Measurements from ENCODE around the gene RDM1. TPM values are rescaled to one million over a fixed set of nuclear protein-coding genes. Genes with fewer than 3 reads are reported as not detected.
"Not testable (repeated sequence)": the region's sequence is repeated elsewhere in the genome, so short reads cannot be mapped to it uniquely, and the experiment has no call there.

The RDM1 gene
- polyA plus RNA-seq, 1 experiment, result 0.17 TPM

DNA sequence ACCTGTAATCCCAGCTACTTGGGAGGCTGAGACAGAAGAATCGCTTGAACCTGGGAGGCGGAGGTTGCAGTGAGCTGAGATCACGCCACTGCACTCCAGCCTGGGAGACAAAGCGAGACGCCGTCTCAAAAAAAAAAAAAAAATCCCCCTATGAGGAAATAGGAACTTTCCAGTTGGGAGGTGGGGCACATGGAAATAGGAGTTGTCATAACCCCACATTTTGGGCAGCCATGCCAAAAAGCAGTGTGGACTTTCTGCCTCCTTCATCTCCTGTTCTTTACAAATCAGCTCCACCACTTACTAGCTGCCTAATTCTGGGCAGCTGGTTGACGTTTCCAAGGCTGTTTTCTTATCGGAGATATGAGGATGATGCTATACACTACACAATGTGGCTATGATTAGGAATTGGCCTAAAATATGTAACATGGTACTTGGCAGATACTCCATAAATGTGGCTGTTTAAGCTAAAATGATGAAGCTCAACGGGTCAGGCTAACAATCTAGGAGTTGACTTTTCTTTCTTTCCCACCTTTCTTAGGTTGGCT, 28.9 kb downstream of the RDM1 start:
- H3K36me3 ChIP-seq (ENCODE audit: control insufficient read depth, insufficient read depth, low read length), result no peaks in the 10 kb centered on the region
- no peak overlapping the region for H3K4me3 ChIP-seq (ENCODE audit: low read depth, low read length)
- TF ChIP-seq, protein P1, sequence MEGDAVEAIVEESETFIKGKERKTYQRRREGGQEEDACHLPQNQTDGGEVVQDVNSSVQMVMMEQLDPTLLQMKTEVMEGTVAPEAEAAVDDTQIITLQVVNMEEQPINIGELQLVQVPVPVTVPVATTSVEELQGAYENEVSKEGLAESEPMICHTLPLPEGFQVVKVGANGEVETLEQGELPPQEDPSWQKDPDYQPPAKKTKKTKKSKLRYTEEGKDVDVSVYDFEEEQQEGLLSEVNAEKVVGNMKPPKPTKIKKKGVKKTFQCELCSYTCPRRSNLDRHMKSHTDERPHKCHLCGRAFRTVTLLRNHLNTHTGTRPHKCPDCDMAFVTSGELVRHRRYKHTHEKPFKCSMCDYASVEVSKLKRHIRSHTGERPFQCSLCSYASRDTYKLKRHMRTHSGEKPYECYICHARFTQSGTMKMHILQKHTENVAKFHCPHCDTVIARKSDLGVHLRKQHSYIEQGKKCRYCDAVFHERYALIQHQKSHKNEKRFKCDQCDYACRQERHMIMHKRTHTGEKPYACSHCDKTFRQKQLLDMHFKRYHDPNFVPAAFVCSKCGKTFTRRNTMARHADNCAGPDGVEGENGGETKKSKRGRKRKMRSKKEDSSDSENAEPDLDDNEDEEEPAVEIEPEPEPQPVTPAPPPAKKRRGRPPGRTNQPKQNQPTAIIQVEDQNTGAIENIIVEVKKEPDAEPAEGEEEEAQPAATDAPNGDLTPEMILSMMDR (IDR thresholded peaks at IDR 0.05; ENCODE audit: insufficient read depth, low read depth, low read length), result no peak
- DNase-seq (ENCODE audit: low read depth), result no peak
- ChIA-PET POLR2A (no interaction called here), CTCF (no interaction called here)
- peaks cover 2% of the 10 kb centered on the region; the same call in 1 of the 2 replicates for H3K27me3 ChIP-seq (ENCODE audit: control insufficient read depth, insufficient read depth, low read length)

DNA sequence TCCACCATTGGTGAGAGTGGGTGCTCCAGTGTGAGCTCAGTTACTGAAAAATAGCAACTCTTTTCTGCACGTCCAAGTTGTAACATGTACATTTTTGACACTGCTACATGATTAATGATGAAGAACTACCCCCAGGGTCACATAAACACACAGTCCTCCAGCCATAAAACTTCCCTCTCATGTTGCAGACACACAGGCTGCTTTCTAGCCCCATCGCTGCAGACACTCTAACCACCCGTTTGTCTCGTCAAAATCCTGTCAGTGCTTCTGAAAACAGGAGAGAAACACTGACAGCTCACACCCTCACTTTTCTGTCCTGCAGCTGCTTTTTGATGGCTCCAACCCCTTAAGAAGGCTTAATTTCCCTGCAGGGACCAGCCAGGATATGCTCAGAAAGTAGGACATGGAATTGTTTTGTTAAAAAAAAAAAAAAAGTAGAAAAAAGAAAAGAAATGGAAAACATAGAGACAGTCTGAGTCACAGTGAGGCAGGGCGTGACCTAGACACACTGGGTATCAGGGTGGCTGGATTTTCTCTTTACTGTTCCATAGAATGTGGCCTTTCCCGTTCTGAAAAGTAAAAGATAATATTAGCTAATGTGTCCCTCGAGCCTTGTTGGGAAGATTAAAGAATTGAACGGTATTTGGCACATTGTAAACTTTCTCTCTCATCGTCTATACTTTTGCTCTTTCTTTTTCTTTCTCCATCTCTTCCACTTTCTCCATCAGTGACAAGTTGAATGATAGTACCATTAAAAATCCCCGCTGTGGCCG, 29.7 kb downstream of the RDM1 start:
- CTCF ChIA-PET, result no interaction called here
- TF ChIP-seq, protein P1 (IDR thresholded peaks at IDR 0.05; ENCODE audit: insufficient read depth, low read depth, low read length), result no peak
- Histone ChIP-seq H3K27me3 (ENCODE audit: control insufficient read depth, insufficient read depth, low read length) (peaks cover 2% of the 10 kb centered on the region; the same call in 1 of the 2 replicates), H3K36me3 (ENCODE audit: control insufficient read depth, insufficient read depth, low read length) (no peaks in the 10 kb centered on the region), H3K4me3 (ENCODE audit: low read depth, low read length) (no peak overlapping the region)
- POLR2A ChIA-PET, result no interaction called here
- DNase-seq (ENCODE audit: low read depth), result no peak

DNA sequence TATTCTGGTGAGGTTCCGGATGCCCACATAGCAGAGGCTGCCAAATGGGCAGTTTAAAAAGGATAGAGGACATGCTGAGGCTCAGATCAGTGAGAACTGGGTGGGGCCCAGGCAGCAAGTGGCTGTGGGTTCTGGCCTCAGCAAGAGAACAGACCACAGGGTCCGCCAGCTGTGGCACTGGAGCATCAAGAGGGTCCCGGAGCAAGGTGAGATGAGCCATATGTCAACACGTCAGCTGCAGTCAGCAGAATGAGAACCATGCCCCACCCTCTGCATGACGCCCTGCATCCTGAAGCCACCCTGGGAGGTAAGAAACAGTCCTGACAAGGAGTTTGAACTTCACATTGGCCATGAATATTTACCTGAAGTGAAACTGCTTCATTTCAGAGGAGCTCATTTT, 30.3 kb downstream of the RDM1 start:
- no peak overlapping the region for H3K4me3 ChIP-seq (ENCODE audit: low read depth, low read length)
- H3K27me3 ChIP-seq (ENCODE audit: control insufficient read depth, insufficient read depth, low read length), result peaks cover 2% of the 10 kb centered on the region; the same call in 1 of the 2 replicates
- DNase-seq (ENCODE audit: low read depth), result no peak
- POLR2A ChIA-PET, result no interaction called here
- CTCF ChIA-PET, result interaction anchor here (0.7 kb wide), 1 partner anchor 15 kb away, joined by 3 read pairs; no protein-coding TSS in a partner anchor
- no peaks in the 10 kb centered on the region for H3K36me3 ChIP-seq (ENCODE audit: control insufficient read depth, insufficient read depth, low read length)
- TF ChIP-seq, protein P1 (IDR thresholded peaks at IDR 0.05; ENCODE audit: insufficient read depth, low read depth, low read length), result no peak

DNA sequence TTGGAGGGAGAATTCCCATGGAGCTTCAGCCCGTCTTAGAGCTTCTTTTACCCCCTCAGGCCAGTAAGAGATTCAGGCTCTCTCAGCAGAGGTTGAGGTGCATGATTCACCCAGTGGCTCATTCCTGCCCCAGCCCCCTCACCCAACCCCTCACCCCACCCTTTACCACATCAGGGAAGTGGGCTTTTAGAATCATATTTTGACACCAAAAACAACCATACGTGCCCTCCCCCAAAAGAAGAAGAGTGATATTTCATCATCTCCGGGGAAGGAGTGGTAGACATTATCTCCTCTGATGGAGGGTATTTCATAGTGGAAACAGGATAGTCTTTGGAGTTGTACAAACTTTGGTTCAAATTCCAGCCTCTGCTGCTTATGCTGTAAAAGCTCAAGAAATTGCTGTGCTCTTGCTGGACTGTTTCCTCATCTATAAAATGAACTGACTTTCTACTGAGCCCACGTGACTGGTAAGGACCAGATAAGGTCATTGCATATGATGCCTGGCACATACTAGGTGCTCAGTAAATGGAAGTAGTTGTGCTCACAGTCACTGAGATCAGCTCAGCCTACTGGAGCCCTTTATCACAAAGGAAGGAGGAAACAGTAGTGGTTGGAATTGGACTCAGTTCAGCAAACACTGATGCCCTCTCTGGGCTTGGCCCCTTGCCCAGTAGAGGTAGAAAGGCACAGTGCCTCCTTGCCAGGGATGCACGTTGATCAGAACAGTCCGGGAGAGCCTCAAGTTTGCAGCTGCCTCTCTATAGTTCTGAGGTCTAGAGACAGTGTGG, 32.1 kb downstream of the RDM1 start:
- Histone ChIP-seq H3K27me3 (ENCODE audit: control insufficient read depth, insufficient read depth, low read length) (peaks cover 2% of the 10 kb centered on the region; the same call in 1 of the 2 replicates), H3K36me3 (ENCODE audit: control insufficient read depth, insufficient read depth, low read length) (no peaks in the 10 kb centered on the region), H3K4me3 (ENCODE audit: low read depth, low read length) (no peak overlapping the region)
- ChIA-PET CTCF (no interaction called here), POLR2A (no interaction called here)
- TF ChIP-seq, protein P1 (IDR thresholded peaks at IDR 0.05; ENCODE audit: insufficient read depth, low read depth, low read length), result no peak
- no peak for DNase-seq (ENCODE audit: low read depth)

DNA sequence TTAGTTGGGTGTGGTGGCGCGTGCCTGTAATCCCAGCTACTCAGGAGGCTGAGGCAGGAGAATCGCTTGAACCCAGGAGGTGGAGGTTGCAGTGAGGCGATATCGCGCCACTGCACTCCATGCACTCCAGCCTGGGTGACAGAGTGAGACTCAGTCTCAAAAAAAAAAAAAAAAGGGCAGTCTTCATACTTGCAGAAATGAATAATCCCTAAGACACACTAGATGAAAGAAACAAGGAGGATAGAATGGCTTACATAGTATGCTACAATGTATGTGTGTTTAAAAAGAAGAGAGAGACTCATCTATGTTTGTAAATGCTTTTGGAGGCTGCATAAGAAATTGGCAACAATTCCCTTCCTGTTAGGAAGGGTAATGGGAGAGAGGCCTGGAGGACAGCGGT, 32.8 kb downstream of the RDM1 start:
- H3K36me3 ChIP-seq (ENCODE audit: control insufficient read depth, insufficient read depth, low read length); POLR2A ChIA-PET; CTCF ChIA-PET; H3K27me3 ChIP-seq (ENCODE audit: control insufficient read depth, insufficient read depth, low read length); DNase-seq (ENCODE audit: low read depth); H3K4me3 ChIP-seq (ENCODE audit: low read depth, low read length): not testable (repeated sequence)

All from BJ (cell line).